HG02571 (cell line): ENCODE measurements around the gene COL3A1.

Source experiments
- ATAC-seq: cut with Tn5 transposase; IDR thresholded peaks from one replicate; pipeline ENCODE4 v1.9.1; 2021; ENCODE audit warnings: mild to moderate bottlenecking, moderate library complexity; ENCODE audit not compliant: unreplicated experiment

COL3A1 gene

GRCh38 chr2:189014449-189015138, 40.4 kb downstream of the COL3A1 start:
- no peak for ATAC-seq

GRCh38 chr2:189015359-189015758, 41.2 kb downstream of the COL3A1 start:
- no peak for ATAC-seq

- no peak for ATAC-seq
Measured at GRCh38 chr2:189016311-189016861, 42.2 kb downstream of the COL3A1 start.

GRCh38 chr2:189018631-189019030, 44.5 kb downstream of the COL3A1 start:
- ATAC-seq: no peak

GRCh38 chr2:189020179-189020578, 46.0 kb downstream of the COL3A1 start:
- ATAC-seq: no peak

- ATAC-seq: no peak
Measured at GRCh38 chr2:189022053-189022481, 47.9 kb downstream of the COL3A1 start.

- no peak for ATAC-seq
Measured at GRCh38 chr2:189022492-189022891, 48.3 kb downstream of the COL3A1 start.

GRCh38 chr2:189024901-189025618, 50.9 kb downstream of the COL3A1 start:
- no peak for ATAC-seq

GRCh38 chr2:189037518-189037917, 63.3 kb downstream of the COL3A1 start:
- ATAC-seq: no peak

GRCh38 chr2:189045836-189046235, 71.7 kb downstream of the COL3A1 start:
- ATAC-seq: no peak

- ATAC-seq: no peak
Measured at GRCh38 chr2:189046320-189046719, 72.1 kb downstream of the COL3A1 start.

GRCh38 chr2:189047171-189047888, 73.2 kb downstream of the COL3A1 start:
- ATAC-seq: no peak

GRCh38 chr2:189048189-189048588, 74.0 kb downstream of the COL3A1 start:
- ATAC-seq: no peak

- ATAC-seq: no peak
Measured at GRCh38 chr2:189049709-189050164, 75.6 kb downstream of the COL3A1 start.

GRCh38 chr2:189050165-189050712, 76.1 kb downstream of the COL3A1 start:
- no peak for ATAC-seq

GRCh38 chr2:189056200-189057106, 82.3 kb downstream of the COL3A1 start:
- ATAC-seq: no peak

- ATAC-seq: no peak
Measured at GRCh38 chr2:189057316-189057715, 83.1 kb downstream of the COL3A1 start.

GRCh38 chr2:189060096-189060642, 86.0 kb downstream of the COL3A1 start:
- ATAC-seq: no peak
